GM23338 (cell line): Measurements from ENCODE around the gene GNA12. TPM values are rescaled to one million over a fixed set of nuclear protein-coding genes. Genes with fewer than 3 reads are reported as not detected.
"Not testable (repeated sequence)": the region's sequence is repeated elsewhere in the genome, so short reads cannot be mapped to it uniquely, and the experiment has no call there.

Experiments
- ATAC-seq: fragments of 200-7000 bp; cut with Tn5 transposase; 3 replicates; pipeline ENCODE4 v1.9.1; 2020
- DNase-seq: peaks from one replicate; pipeline ENCODE4 v3.0.0-alpha.2; 2015; ENCODE audit warnings: low spot score
- H2AFZ ChIP-seq: fragments of 200-600 bp; sonication (generic); 2 replicates; pipeline ENCODE4 v1.8.0; 2016; ENCODE audit warnings: antibody characterized with exemption, mild to moderate bottlenecking, moderate library complexity
- H3F3A ChIP-seq: fragments of 200-600 bp; sonication (generic); replicated peaks from 2 replicates; pipeline ENCODE4 v1.8.0; 2017; ENCODE audit warnings: antibody characterized with exemption, mixed run types, low read depth
- H3K27ac ChIP-seq: fragments of 200-600 bp; sonication (generic); 2 replicates; pipeline ENCODE4 v1.6.1; 2016; ENCODE audit warnings: low read depth
- H3K27me3 ChIP-seq: fragments of 200-600 bp; sonication (generic); 2 replicates; pipeline ENCODE4 v1.8.0; 2016; ENCODE audit warnings: mild to moderate bottlenecking, mixed run types, moderate library complexity; ENCODE audit not compliant: insufficient read depth
- H3K36me3 ChIP-seq: fragments of 200-600 bp; sonication (generic); 2 replicates; pipeline ENCODE4 v1.8.0; 2016; ENCODE audit warnings: mild to moderate bottlenecking; ENCODE audit not compliant: insufficient read depth
- H3K4me1 ChIP-seq: fragments of 200-600 bp; sonication (generic); 2 replicates; pipeline ENCODE4 v1.8.0; 2016; ENCODE audit warnings: mild to moderate bottlenecking, moderate library complexity; ENCODE audit not compliant: insufficient read depth
- H3K4me2 ChIP-seq: fragments of 200-600 bp; sonication (generic); 2 replicates; pipeline ENCODE4 v1.7.1; 2017; ENCODE audit warnings: mixed run types
- H3K4me3 ChIP-seq: fragments of 200-600 bp; sonication (generic); 2 replicates; pipeline ENCODE4 v1.6.1; 2016; ENCODE audit warnings: mixed run types
- H3K79me2 ChIP-seq: fragments of 200-600 bp; sonication (generic); replicated peaks from 2 replicates; pipeline ENCODE4 v1.8.0; 2017; ENCODE audit warnings: mild to moderate bottlenecking; ENCODE audit not compliant: insufficient read depth
- H3K9me2 ChIP-seq: fragments of 200-600 bp; sonication (generic); 2 replicates; pipeline ENCODE4 v1.8.0; 2017; ENCODE audit not compliant: insufficient read depth
- H4K20me1 ChIP-seq: fragments of 200-600 bp; sonication (generic); replicated peaks from 2 replicates; pipeline ENCODE4 v1.8.0; 2017; ENCODE audit warnings: mild to moderate bottlenecking; ENCODE audit not compliant: insufficient read depth
- H3K27ac Mint-ChIP-seq: 2 replicates; pipeline ENCODE4 v1.8.0; 2020; ENCODE audit warnings: inconsistent platforms, mild to moderate bottlenecking, moderate library complexity, mixed read lengths
- H3K27me3 Mint-ChIP-seq: 3 replicates; pipeline ENCODE4 v1.8.0; 2022; ENCODE audit warnings: low read depth, mild to moderate bottlenecking, moderate library complexity, mixed read lengths, inconsistent platforms; ENCODE audit not compliant: insufficient read depth, poor library complexity
- H3K36me3 Mint-ChIP-seq: 3 replicates; pipeline ENCODE4 v1.8.0; 2021; ENCODE audit warnings: low read depth, mild to moderate bottlenecking, inconsistent platforms, moderate library complexity, mixed read lengths
- H3K4me1 Mint-ChIP-seq: 3 replicates; pipeline ENCODE4 v1.8.0; 2020; ENCODE audit warnings: mild to moderate bottlenecking, inconsistent platforms, mixed read lengths
- H3K4me3 Mint-ChIP-seq: 3 replicates; pipeline ENCODE4 v1.8.0; 2021; ENCODE audit warnings: moderate library complexity, mild to moderate bottlenecking, inconsistent platforms, mixed read lengths
- H3K9me3 Mint-ChIP-seq: 3 replicates; pipeline ENCODE4 v1.8.0; 2020; ENCODE audit warnings: moderate library complexity, mild to moderate bottlenecking, inconsistent platforms, mixed read lengths
- ZNF462 ChIP-seq: fragments of 250-450 bp; sonication (Bioruptor Pico); IDR thresholded peaks from 2 replicates; pipeline ENCODE4 v1.5.0; 2020; ENCODE audit warnings: mild to moderate bottlenecking, moderate library complexity
- polyA plus RNA-seq: library from polyadenylated mRNA; unstranded; fragments of >200 nt; fragmentation: Nextera tagmentation; extraction: Ambion mirVana; gene quantifications from 2 replicates; pipeline ENCODE4 v1.2.1, GENCODE V29; 2016
- total RNA-seq: library from RNA; depleted of rRNA; stranded (reverse); fragments of >200 nt; shearing (Covaris generic); gene quantifications from 2 replicates; pipeline ENCODE4 v1.2.3, GENCODE V29; 2014

GNA12 gene
- total and polyA plus RNA-seq, 2 experiments from 2014 or later = 24.0 to 87.7 TPM

- TF ChIP-seq ZNF462 = no peak
Measured at GRCh38 chr7:2698581-2699288, 145.4 kb downstream of the GNA12 start (continued).

GRCh38 chr7:2694122-2694436, 150.0 kb downstream of the GNA12 start:
- not testable (repeated sequence) for H3K27ac Mint-ChIP-seq, ATAC-seq, H3K4me3 Mint-ChIP-seq

GRCh38 chr7:2693420-2694121, 150.5 kb downstream of the GNA12 start:
- DNase-seq, H3K4me3 ChIP-seq, H3K9me2 ChIP-seq, H3K27ac Mint-ChIP-seq, H3K27ac ChIP-seq, H3K36me3 Mint-ChIP-seq, H4K20me1 ChIP-seq, H3K36me3 ChIP-seq, H3K4me3 Mint-ChIP-seq, H3K4me1 ChIP-seq, H3K4me2 ChIP-seq, H3K9me3 Mint-ChIP-seq, ATAC-seq, H3F3A ChIP-seq, H2AFZ ChIP-seq, H3K79me2 ChIP-seq: not testable (repeated sequence)
- Mint-ChIP-seq H3K4me1 (peaks cover 12% of the 10 kb centered on the region), H3K27me3 (peaks cover 17% of the 10 kb centered on the region)
- peaks cover 11% of the 10 kb centered on the region for H3K27me3 ChIP-seq

More at GRCh38 chr7:2694122-2694436, 150.0 kb downstream of the GNA12 start:
- not testable (repeated sequence) for H4K20me1 ChIP-seq, H3K27me3 ChIP-seq, H3K4me3 ChIP-seq, H3K9me3 Mint-ChIP-seq, H3K79me2 ChIP-seq, H3K36me3 ChIP-seq, DNase-seq, H3K36me3 Mint-ChIP-seq, H2AFZ ChIP-seq, H3K4me1 Mint-ChIP-seq, H3K27ac ChIP-seq, H3K4me2 ChIP-seq, H3K4me1 ChIP-seq, H3K9me2 ChIP-seq, H3F3A ChIP-seq
- H3K27me3 Mint-ChIP-seq = peaks cover 15% of the 10 kb centered on the region
